Activated CD8-positive, alpha-beta memory T cell treated with anti-CD3 and anti-CD28 coated beads, Interleukin-2, amount 50 U/mL, for 48 hours (primary cell): Measurements from ENCODE around the gene FAM50A.
"Not testable (repeated sequence)": the region's sequence is repeated elsewhere in the genome, so short reads cannot be mapped to it uniquely, and the experiment has no call there.

Source experiments
- DNase-seq: peaks from one replicate; pipeline ENCODE4 v3.0.0-alpha.2; 2020

The FAM50A gene, protein sequence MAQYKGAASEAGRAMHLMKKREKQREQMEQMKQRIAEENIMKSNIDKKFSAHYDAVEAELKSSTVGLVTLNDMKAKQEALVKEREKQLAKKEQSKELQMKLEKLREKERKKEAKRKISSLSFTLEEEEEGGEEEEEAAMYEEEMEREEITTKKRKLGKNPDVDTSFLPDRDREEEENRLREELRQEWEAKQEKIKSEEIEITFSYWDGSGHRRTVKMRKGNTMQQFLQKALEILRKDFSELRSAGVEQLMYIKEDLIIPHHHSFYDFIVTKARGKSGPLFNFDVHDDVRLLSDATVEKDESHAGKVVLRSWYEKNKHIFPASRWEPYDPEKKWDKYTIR

DNA sequence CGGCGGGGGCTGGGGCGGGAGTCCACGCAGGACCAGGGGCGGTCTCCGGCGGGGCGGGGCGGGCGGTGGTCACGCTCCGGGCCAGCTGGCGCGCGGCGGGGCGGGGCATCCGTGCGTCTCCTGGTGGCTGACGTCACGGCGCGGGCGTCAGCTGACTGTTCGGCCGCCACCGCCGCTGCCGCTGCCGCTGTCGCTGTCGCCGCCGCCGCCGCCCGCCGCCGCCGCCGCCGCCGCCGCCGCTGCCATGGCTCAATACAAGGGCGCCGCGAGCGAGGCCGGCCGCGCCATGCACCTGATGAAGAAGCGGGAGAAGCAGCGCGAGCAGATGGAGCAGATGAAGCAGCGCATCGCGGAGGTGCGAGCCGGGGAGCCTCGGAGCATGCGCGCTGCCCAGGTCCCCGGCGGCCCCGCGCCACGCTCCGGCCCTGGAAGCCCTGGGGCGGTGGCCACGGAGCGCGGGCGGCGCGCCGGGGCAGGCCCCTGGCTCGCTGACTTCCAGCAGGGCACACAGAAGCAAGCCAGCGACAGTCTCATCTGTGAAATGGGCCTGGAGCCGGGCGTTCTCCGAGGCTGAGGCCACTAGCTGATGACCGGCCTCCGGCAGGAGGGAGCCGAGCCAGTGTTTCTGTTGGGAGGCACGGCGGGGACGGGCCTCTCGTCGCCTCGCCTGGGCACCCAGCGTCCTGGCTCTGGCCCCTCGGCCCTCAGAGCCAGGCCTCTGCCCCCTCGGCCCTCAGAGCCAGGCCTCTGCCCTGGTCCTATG is at the start of gene FAM50A:
FAM50A (plus strand) TSS at position 150 of the 763 bp plus-strand sequence; CDS start at position 245, 95 bp downstream.
- DNase-seq: peak; percentile 83

DNA sequence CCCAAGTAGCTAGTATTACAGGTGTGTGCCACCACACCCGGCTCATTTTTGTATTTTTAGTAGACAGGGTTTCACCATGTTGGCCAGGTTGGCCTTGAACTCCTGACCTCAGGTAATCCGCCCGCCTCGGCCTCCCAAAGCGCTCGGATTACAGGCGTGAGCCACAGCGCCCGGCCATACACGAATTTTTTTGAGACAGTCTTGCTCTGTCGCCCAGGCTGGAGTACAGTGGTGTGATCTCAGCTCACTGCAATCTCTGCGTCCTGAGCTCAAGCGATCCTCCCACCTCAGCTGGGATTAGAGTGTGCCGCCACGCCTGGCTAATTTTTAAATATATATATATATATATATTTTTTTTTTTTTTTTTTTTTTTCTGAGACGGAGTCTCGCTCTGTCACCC is 47.6 kb upstream of the FAM50A start:
- not testable (repeated sequence) for DNase-seq

DNA sequence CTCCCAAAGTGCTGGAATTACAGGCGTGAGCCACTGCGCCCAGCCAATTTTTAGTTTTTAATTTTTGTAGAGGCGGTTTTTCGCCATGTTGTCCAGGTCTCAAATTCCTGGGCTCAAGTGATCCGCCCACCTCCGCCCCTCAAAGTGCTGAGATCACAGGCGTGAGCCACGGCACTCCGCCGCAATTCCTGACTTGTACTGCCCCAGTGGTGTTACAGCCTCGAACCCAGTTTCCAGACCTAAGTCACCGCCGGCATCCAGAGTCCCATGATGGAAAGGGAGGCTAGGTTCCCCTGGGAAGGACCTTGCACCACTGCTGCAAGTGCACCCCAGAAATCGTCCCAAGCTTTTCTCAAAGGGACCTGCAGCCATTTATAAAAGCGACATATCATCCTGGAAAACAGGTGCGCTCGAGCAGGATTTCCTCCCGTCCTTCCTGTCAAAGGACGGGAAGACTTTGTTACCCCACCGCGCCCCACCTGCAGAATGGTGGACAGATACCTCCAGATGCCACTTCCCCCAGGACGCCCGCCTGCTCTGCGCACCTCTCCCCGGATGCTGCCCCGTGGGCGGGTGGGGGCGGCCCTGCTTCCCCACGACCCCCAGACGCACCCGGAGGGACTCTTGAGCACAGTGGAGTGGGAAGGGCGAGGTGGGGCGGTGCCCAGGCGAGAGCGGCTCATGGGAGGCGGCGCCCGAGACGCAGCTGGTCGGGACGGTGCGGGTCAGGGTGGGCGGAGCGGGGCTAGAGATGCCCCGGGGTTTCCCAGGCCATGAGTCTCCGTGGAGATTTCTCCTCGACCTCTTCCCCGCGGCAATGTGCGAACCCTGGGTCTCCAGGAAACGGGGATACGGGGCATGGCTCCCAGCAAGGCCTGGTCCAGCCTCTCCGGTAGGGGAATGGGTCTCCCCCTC is 46.7 kb upstream of the FAM50A start:
- DNase-seq: peak; percentile 80

DNA sequence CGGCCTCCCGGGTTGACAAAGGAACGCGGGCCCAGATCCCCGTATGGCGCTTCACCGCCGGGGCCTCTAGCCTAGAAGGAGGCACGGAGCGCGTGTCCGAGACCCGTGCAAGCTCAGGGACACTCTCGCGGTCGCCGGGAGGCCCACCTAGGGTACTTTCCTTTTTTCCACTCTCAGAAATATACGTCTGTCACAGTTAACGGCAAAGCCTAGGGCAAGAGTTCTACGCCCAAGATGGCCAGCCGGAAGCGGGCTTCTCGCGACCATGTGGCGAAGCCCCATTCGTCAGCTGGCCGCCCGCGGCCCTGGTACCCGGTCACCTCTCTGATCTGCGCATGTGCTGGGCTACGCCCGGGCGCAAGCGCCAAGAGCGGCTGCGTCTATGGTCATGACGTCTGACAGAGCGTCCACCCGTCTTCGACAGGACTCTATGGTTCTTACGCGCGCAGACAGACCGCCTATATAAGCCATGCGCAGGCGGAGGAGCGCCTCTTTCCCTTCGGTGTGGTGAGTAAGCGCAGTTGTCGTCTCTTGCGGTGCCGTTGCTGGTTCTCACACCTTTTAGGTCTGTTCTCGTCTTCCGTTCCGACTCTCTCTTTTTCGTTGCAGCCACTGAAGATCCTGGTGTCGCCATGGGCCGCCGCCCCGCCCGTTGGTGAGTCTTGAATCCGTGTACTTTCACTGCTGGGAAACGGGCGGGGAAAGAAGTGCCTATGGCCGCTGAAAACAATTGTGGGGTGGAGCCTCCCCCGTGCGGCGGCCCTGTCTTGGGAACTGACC is 45.9 kb upstream of the FAM50A start, which contains the start of gene RPL10:
RPL10 (plus strand) TSS at position 490 of the 780 bp plus-strand sequence; CDS start at position 633, 143 bp downstream.
- peak; percentile 91 for DNase-seq

DNA sequence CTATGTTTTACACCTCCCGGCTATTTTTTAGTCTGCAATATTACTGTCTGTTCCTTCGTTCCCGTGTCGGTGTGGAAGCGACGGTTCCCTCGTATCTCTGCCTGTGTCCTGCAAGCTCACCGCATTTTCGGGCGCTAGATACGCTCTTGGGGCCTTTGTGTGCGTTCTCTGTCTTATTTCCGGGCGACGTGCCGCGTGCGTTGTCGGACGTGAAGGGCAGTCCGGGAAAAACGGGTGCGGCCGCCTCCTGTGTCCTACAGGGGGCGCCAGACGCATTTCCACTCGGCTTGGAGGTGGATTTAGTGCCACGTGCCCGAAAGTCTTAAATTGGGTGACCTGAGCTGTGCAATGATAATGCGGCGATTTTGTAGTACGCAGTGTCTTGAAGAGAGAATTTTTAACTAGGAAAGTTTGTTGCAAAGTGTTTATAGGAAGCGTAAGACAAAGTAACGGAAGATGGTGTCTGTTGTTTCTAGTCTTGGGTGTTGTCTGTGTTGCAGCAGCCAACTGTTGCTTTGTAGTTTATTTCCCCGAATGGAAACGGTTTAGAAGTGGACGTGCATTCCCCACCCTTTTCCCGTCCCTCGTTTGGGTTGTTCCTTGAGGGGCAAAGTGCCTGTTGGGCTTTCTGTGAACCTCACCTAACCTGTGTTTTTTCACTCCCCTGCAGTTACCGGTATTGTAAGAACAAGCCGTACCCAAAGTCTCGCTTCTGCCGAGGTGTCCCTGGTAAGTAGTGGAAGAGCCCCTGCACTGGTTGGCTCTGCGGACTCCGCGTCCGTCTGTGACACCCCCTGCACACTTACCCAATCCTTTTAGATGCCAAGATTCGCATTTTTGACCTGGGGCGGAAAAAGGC is 45.0 kb upstream of the FAM50A start:
- peak; percentile 87 for DNase-seq

DNA sequence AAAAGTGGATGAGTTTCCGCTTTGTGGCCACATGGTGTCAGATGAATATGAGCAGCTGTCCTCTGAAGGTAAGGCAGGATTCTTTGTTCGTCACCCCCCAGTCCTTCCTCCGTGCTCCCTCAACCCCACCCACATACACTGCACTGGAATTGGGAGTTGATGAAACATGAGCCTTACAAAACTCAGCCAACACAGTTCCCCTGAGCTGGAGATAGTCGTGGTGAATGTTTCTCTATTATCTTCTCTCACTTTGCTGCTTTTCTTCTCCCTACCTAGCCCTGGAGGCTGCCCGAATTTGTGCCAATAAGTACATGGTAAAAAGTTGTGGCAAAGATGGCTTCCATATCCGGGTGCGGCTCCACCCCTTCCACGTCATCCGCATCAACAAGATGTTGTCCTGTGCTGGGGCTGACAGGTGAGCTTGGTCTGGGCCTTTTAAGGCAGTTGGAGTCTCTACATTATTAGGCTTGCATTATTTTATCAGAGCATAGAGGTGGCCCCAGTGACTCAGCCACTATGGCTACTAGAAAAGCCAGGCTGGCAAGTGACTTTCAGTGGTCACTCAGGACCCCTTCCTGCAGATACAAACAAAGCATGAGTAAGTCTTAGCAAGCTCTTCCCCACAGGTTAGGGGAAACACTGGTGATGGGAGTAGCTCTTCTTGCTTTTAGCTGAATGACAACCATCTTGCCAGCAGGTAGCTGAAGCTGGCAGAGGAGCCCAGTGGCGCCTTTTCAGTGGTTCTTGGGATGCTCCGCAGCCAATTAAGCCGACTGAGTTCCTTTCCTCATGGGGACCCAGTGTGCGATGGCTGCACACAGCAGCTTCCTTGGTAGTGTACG is 44.2 kb upstream of the FAM50A start:
- DNase-seq: no peak

DNA sequence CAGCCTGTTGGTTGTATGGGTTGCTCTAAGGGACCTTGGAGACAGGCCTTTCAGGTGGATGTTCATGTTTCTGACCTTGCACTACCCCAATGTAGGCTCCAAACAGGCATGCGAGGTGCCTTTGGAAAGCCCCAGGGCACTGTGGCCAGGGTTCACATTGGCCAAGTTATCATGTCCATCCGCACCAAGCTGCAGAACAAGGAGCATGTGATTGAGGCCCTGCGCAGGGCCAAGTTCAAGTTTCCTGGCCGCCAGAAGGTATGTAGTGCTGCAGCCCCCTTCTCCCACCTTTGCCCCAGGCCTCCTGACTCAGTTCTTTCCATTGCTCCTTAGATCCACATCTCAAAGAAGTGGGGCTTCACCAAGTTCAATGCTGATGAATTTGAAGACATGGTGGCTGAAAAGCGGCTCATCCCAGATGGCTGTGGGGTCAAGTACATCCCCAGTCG is 43.5 kb upstream of the FAM50A start:
- not testable (repeated sequence) for DNase-seq

DNA sequence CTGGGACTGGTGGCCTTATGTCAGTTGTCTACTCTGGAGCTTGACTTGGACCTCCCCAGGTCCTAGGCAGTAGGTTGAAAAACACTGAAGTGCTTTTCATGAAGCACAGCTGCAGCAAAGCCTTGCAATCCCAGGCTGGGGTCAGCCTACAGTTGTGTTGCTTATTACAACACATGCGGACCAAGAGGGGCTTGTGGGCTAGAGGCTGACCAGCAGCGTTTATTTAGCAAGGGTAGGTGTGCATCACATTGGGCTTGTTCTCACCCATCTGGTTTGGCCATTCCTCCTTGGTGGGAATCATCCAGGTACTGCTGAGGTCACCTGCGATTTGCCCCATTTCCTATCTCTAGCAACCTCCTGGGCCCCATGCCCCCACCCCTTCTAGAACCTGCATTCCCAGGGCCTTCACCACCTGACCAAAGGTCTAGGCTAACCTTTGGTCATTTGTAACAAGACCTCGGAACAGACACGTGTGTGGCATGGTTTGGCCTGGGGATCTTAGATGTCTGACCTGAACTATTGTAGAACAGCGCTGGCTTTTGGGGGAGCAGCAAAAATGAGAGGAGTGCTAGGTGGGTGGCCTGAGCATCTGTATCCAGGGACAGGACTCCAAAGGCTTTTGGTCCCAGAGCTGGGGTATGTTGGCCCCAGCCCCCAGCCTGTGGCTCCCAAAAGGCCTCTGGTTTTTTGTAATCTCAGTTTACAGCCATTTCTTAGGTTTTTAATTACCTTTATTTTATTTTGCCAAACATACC is 42.7 kb upstream of the FAM50A start:
- DNase-seq: peak; percentile 75

DNA sequence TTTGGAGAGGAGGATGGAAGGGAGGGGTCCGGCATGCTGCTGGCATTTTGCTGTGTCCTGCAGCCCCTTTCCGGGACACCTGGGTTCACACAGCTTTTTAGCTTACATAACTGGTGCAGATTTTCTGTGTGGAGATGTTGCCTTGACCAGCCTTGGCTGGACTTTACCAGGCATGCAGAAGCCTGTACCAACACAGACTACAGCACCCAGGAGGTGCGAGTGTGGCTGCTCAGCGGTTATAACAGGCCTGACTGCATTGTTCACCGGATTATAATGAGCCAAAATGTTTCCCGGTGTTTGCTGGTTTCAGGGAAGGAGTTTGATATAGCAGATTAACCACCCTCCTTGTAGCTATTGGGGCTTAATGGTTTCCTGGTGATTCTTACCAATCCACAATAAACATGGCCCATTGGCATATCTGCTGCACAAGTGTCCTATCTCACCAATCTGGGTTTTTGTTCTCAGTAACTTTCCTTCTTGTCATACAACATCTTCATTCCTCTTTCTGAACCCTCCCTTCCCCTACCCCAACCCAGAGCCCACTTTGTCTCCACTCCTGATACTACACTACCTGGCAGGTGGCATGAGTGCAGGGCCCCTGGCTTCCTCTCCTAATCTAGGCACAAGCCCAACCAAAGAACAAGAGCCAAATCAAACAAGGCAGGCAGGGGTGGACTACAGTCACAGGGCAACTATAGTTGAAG is 41.9 kb upstream of the FAM50A start:
- peak; percentile 61 for DNase-seq

DNA sequence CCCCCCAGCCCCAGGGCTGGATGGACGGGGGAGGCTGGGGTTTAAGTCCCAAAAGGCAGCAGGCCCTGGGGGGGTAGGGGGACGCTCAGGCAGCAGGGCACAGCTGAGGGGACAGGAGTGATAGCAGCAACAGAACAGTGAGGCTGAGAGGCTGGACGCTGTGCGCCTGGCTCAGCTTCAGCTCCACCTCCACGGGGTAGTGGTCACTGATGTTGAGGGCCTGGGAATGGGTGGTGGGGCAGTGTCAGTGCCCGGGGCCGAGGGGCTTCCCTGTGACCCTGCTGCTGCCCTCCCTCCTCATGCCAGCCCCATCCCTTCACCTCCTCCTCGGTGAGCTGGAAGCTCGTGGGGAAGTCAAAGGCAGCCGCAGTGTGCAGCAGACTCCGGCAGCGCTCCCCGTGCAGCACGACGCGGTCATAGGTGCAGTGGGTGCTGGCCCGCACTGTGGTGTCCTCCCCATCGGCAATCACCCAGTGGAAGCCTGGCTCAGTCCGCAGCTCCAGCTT is 41.3 kb upstream of the FAM50A start:
- DNase-seq: no peak

DNA sequence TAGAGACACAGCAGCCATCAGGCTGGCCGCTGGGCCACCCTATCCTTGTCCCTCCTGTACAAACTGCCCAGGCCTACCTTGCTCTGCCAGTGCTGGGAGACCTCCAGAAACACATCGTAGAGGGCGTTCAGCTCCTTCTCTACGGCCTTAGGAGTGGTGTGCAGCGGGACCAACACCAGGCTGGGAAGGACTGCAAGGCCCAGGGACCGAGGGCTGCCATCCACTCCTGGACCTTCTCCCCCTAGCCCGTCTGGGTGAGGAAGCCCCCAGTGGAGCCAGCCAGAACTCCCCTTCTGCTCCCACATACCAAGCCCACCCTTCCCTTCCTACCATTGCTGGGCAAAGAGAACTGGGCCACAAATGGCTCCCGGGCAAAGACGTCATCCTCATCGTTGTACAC is 40.7 kb upstream of the FAM50A start:
- no peak for DNase-seq

DNA sequence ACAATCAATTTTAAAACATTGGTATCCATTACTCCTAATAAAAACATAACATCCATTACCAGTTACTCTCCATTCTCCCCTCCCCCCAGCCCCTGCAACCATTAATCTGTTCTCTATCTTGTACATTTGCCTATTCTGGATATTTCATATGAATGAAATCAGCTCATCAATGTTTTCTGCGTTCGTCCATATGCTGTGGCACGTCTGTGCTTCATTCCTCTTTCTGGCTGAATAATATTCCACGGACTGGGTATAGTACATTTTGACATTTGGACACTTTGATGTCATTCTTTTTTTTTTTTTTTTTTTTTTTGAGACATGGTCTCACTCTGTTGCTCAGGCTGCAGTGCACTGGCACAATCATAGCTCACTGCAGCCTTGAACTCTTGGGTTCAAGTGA is 40.1 kb upstream of the FAM50A start:
- no peak for DNase-seq

DNA sequence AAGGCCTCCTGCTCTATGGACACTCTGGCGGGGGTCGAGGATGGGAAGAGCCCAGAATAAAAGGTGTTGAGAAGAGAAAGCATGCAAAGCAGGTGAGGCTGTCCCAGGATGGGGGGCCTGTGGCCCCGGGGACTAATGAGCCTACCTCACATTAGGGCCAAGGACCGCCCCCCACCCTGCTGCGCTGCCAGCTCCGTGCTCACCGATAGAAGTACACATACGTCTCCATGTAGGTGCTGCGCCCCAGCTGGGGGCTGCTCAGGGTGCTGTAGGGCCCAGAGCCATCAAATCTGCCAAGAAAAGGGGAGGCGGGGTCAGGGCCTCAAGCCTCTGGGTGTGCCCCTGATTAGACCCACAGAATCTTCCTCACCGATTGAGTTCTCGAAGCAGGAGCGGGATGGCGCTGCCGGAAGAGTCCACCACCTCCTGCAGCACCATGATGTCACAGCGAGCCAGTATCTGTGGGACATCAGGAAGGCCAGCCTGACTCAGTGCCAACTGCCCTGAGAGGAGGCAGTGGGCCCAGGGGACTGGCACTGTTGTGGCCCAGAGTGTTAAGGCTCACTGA is 39.2 kb upstream of the FAM50A start:
- no peak for DNase-seq

DNA sequence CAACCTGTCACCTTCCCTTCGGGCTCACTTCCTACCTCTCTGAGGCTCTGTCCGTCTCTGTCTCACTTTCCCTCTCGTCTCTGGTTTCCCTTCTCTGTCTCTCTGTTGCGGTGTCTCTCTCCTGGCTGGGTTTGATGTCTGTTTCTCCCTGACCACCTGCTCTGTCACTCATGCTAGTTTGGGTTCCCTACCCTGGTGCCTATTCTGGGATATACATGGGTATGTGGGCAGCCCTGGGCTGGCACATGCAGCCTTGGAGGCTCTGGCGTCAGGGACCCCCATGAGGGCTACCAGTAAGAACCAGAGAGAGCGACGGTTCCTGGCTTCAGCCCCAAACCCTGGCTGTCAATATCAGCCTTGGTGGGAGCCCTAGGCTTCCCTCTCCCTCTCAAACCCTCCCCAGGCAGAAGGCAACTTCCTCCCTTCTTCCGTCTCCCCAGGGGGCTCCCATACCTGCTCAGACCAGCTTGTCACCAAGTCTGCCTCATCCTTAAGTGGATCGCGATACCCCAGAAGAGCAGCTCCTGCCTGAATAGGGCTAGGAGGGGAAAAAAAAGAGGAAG is 35.2 kb upstream of the FAM50A start:
- no peak for DNase-seq

DNA sequence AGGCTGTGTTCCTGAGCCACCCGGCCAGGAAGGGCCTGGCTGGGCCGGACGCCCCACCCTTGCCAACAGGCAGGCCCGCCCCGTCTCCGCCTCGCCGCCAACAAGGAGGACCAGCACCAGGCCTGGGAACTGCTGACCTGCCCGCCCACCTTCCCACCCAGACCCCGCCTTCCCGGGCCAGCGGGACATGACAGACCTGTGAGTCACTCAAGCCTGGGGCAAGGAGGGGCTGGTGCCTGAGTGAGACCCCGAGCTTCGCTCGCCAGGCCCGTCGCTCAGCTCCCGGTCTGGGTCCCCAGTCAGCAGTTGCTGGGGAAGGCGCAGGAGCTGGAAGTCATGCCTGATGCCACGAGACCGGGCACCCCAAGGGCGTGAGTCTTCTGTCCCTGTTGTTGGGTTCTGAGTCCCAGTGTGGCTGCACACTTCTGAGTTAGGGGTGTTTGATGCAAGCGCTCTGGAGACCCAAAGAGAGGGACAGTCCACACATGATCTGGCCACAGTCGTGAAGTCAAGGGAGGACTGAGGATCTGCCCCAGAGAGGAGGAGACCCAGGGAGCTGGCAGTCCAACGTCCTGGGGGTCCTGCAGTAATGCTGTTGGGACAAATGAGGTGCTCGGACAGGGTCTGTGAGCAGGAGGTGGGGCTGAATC is 34.6 kb upstream of the FAM50A start, which contains the start of gene DNASE1L1:
DNASE1L1 (minus strand) TSS at position 33 of the 650 bp plus-strand sequence. CDS start 3,686 bp downstream, outside the sequence.
- no peak for DNase-seq

DNA sequence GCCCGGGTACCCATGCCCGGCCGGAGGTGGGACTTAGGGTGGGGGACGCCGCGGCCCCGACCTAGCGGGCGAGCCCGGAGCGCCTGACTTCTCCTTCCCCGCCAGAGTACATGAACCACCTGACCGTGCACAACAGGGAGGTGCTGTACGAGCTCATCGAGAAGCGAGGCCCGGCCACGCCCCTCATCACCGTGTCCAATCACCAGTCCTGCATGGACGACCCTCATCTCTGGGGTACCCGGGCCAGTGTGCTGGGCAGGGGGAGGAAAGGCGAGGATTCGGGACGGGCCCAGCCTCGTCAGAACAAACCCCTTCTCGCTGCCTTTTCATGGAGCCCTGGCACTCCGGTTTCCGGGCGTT is 32.0 kb upstream of the FAM50A start:
- peak; percentile 79 for DNase-seq

DNA sequence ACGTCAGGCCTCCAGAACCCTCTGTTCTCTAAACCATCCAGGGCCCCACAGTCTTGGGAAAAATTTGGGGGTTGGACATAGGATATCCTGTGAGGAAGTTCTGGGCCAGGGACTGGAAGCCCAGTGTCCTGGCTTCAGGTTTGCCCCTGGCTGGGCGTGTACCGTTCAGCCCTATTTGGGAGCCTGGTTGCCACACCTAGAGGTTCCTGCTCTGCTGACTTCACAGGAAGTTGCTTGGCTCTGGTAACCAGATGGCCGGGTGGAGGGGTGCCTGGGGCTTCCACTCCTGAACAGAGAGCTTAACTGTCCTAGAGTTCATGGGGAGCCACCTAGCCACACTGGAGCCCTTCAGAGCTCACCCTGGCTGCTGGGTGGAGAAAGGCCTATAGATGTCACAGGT is 31.5 kb upstream of the FAM50A start:
- DNase-seq: no peak
